ENCODE results near the gene EMC6. TPM values are rescaled to one million over a fixed set of nuclear protein-coding genes. Genes with fewer than 3 reads are reported as not detected.

EMC6 gene
- total and polyA plus RNA-seq, 2 of the 4 experiments (the other 2 are of a cell fraction): 10.9 to 80.5 TPM

DNA sequence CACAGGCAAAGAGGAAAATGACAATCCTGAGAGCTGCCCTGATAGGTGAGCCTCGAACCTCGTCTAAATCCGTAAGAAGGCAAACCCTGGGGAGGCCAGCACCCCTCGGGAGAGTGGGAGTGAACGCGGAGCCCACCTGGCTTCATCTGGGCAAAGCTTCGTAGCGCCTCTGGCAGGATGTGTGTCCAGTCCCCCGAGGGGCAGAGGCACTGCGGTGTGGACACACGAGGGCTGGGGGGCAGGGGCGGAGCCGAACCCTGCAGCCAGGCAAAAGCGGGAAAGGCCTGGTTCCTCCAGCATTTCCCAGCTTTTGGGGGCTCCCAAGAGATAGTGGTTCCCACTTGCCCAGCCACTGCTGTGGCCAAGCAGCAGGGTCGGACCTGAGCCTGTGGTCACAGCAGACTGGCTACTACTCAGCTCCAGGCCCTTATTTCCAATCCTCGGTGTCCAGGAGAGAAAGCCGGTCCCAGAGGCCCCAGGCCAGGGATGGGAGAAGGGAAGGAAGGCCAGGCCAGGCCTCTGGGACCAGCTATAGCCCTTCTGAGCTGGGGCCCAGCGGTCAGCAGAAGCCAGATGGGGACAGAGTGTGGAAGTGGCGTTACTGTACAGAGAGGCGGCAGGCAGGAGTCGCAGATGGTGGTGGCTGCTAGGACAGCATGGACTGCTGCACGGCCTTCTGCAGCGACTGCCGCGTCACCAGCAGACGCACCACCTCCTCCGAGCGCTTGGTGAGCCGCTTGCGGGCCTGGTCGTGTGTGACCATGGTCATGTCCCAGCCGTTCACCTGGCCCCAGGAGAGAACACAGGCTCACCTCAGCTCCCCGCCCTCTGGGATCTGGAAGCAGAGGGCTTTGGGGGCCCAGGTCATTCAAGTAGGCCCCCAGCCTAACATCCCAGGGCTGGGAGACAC is 5.3 kb upstream of the EMC6 start:
- dilution Hi-C loops (cut with HindIII; ENCODE audit: low sequenced_read_pairs, unreplicated experiment): no loop called here
- TF ChIP-seq BHLHE40 (IDR thresholded peaks at IDR 0.05; ENCODE audit: low read depth, low read length): no peak
- TF ChIP-seq CHD1 (IDR thresholded peaks at IDR 0.05; ENCODE audit: low read depth, low read length): no peak
- TF ChIP-seq SMC3 (IDR thresholded peaks at IDR 0.05; ENCODE audit: low read depth, low read length): no peak
- TF ChIP-seq RFX5 (IDR thresholded peaks at IDR 0.05; ENCODE audit: low read depth, low read length): no peak
- no peak for TF ChIP-seq NFE2L2 (IDR thresholded peaks at IDR 0.05; ENCODE audit: low read depth, low read length)
- TF ChIP-seq MAFK (IDR thresholded peaks at IDR 0.05; ENCODE audit: low read depth, low read length): no peak
- no peak for TF ChIP-seq RAD21 (IDR thresholded peaks at IDR 0.05; ENCODE audit: low read length)
- TF ChIP-seq CEBPB (IDR thresholded peaks at IDR 0.05; ENCODE audit: low read depth, low read length): no peak
- TF ChIP-seq, protein P1, sequence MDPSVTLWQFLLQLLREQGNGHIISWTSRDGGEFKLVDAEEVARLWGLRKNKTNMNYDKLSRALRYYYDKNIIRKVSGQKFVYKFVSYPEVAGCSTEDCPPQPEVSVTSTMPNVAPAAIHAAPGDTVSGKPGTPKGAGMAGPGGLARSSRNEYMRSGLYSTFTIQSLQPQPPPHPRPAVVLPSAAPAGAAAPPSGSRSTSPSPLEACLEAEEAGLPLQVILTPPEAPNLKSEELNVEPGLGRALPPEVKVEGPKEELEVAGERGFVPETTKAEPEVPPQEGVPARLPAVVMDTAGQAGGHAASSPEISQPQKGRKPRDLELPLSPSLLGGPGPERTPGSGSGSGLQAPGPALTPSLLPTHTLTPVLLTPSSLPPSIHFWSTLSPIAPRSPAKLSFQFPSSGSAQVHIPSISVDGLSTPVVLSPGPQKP (IDR thresholded peaks at IDR 0.05; ENCODE audit: borderline replicate concordance, low read depth, low read length): no peak
- no peak for TF ChIP-seq MXI1 (IDR thresholded peaks at IDR 0.05; ENCODE audit: borderline replicate concordance, low read depth, low read length)
- no peak for TF ChIP-seq MAZ (IDR thresholded peaks at IDR 0.05; ENCODE audit: borderline replicate concordance, low read depth, low read length)
- no peak for TF ChIP-seq POLR2A (IDR thresholded peaks at IDR 0.05; ENCODE audit: low read depth, low read length)
- TF ChIP-seq RCOR1 (IDR thresholded peaks at IDR 0.05; ENCODE audit: insufficient replicate concordance, low read length): no peak
- no peak for TF ChIP-seq FOS (IDR thresholded peaks at IDR 0.05; ENCODE audit: low read depth, low read length)
- TF ChIP-seq, protein P2, sequence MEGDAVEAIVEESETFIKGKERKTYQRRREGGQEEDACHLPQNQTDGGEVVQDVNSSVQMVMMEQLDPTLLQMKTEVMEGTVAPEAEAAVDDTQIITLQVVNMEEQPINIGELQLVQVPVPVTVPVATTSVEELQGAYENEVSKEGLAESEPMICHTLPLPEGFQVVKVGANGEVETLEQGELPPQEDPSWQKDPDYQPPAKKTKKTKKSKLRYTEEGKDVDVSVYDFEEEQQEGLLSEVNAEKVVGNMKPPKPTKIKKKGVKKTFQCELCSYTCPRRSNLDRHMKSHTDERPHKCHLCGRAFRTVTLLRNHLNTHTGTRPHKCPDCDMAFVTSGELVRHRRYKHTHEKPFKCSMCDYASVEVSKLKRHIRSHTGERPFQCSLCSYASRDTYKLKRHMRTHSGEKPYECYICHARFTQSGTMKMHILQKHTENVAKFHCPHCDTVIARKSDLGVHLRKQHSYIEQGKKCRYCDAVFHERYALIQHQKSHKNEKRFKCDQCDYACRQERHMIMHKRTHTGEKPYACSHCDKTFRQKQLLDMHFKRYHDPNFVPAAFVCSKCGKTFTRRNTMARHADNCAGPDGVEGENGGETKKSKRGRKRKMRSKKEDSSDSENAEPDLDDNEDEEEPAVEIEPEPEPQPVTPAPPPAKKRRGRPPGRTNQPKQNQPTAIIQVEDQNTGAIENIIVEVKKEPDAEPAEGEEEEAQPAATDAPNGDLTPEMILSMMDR (conservative IDR thresholded peaks at IDR 0.05; ENCODE audit: low read depth, low read length): no peak

More for the DNA sequence above, 5.3 kb upstream of the EMC6 start:
- H3K14ac ChIP-seq (replicated peaks; ENCODE audit: low read depth, low read length): no peak overlapping the region
- no peak overlapping the region for H3K4me3 ChIP-seq (ENCODE audit: insufficient read depth, low read depth, low read length)
- H2AFZ ChIP-seq (replicated peaks; ENCODE audit: low read length, poor library complexity): no peak overlapping the region
- H3K27ac ChIP-seq (ENCODE audit: insufficient read depth, low read length): no peak overlapping the region
- H4K91ac ChIP-seq (ENCODE audit: insufficient read depth, low read depth, low read length): no peak overlapping the region
- intact Hi-C loops (cut with micrococcal nuclease) (no loop called here), in situ Hi-C loops (cut with MboI; ENCODE audit: low sequenced_read_pairs) (no loop called here)
- no TSS peak for BruUV-seq (replicated peaks)
- H3K9me3 ChIP-seq (ENCODE audit: control insufficient read depth, insufficient read depth, low read length): no peaks in the 10 kb centered on the region
- no peak overlapping the region for H2BK15ac ChIP-seq (ENCODE audit: low read depth, low read length)
- H3K18ac ChIP-seq (ENCODE audit: low read depth, low read length): no peak overlapping the region
- no peak overlapping the region for H2BK20ac ChIP-seq (ENCODE audit: low read depth, low read length)
- ChIA-PET CTCF (no interaction called here), POLR2A (ENCODE audit: unreplicated experiment) (no interaction called here)
- no peak overlapping the region for H2AK9ac ChIP-seq (replicated peaks; ENCODE audit: low read depth, low read length, poor library complexity)
- H3K4me2 ChIP-seq (ENCODE audit: low read depth, low read length): no peak overlapping the region
- no peak overlapping the region for H2AK5ac ChIP-seq (ENCODE audit: low read depth, low read length)
- no peak overlapping the region for H4K5ac ChIP-seq (ENCODE audit: low read depth, low read length)
- H4K20me1 ChIP-seq (ENCODE audit: insufficient read depth, low read length): peaks cover 60% of the 10 kb centered on the region
- 91% methylated on average over 11 of the region's 33 CpGs; no CpG with 5 or more reads in 1 of the 2 experiments for WGBS, 2 experiments (ENCODE audit: extremely low coverage in 2 of 2, insufficient read length in 1 of 2)
- ATAC-seq (ENCODE audit: low read depth) (no peak), DNase-seq (no peak)
- no peak overlapping the region for H2BK5ac ChIP-seq (ENCODE audit: low read depth, low read length, poor library complexity, severe bottlenecking)
- no peak overlapping the region for H3K56ac ChIP-seq (ENCODE audit: extremely low read depth, insufficient read depth, low read length)
- H2BK120ac ChIP-seq (ENCODE audit: low read depth, low read length): no peak overlapping the region
- H3K27me3 ChIP-seq (ENCODE audit: control insufficient read depth, insufficient read depth, low read length): no peaks in the 10 kb centered on the region
- no peak overlapping the region for H3K4ac ChIP-seq (ENCODE audit: low read depth, low read length)
- no peak overlapping the region for H4K8ac ChIP-seq (ENCODE audit: low read depth in 2 of 2, low read length in 2 of 2)
- peaks cover 19% of the 10 kb centered on the region for H3K4me1 ChIP-seq (ENCODE audit: control insufficient read depth, insufficient read depth, low read length)
- H3K9me1 ChIP-seq (ENCODE audit: insufficient read depth, low read length): peaks cover 21% of the 10 kb centered on the region
- no peak overlapping the region for H3K23ac ChIP-seq (ENCODE audit: low read depth, low read length)
- peaks cover 45% of the 10 kb centered on the region for H3K36me3 ChIP-seq (ENCODE audit: control insufficient read depth, insufficient read depth, low read length)
- H3K9ac ChIP-seq (ENCODE audit: low read depth, low read length): no peak overlapping the region
- peaks cover 0 to 54% of the 10 kb centered on the region in 2 experiments; a peak in 3 of 4 replicates for H3K79me1 ChIP-seq (ENCODE audit: low read depth in 1 of 2, low read length in 2 of 2)
